ENCODE measurements around the gene FAM131A.

FAM131A gene

DNA sequence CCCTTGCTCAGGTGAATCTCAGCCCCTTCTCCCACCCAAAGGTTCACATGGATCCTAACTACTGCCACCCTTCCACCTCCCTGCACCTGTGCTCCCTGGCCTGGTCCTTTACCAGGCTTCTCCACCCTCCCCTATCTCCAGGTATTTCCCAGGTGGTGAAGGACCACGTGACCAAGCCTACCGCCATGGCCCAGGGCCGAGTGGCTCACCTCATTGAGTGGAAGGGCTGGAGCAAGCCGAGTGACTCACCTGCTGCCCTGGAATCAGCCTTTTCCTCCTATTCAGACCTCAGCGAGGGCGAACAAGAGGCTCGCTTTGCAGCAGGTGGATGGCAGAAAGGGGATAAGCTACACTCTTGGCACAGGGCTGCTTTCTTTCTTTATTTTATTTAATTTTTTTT is 4.5 kb downstream of the FAM131A start:
- no peak for TF ChIP-seq CTCF (IDR thresholded peaks at IDR 0.05; ENCODE audit: low read depth, low read length)
- H3K4me3 ChIP-seq (ENCODE audit: low read depth, low read length), result no peak overlapping the region

- TF ChIP-seq CTCF (IDR thresholded peaks at IDR 0.05; ENCODE audit: low read depth, low read length), result no peak
- no peak overlapping the region for H3K4me3 ChIP-seq (ENCODE audit: low read depth, low read length)
Measured at GRCh38 chr3:184343200-184343876, 5.9 kb downstream of the FAM131A start.

DNA sequence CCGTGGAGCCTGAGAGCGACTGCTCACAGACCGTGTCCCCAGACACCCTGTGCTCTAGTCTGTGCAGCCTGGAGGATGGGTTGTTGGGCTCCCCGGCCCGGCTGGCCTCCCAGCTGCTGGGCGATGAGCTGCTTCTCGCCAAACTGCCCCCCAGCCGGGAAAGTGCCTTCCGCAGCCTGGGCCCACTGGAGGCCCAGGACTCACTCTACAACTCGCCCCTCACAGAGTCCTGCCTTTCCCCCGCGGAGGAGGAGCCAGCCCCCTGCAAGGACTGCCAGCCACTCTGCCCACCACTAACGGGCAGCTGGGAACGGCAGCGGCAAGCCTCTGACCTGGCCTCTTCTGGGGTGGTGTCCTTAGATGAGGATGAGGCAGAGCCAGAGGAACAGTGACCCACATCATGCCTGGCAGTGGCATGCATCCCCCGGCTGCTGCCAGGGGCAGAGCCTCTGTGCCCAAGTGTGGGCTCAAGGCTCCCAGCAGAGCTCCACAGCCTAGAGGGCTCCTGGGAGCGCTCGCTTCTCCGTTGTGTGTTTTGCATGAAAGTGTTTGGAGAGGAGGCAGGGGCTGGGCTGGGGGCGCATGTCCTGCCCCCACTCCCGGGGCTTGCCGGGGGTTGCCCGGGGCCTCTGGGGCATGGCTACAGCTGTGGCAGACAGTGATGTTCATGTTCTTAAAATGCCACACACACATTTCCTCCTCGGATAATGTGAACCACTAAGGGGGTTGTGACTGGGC is 7.3 kb downstream of the FAM131A start:
- no peak overlapping the region for H3K4me3 ChIP-seq (ENCODE audit: low read depth, low read length)
- TF ChIP-seq CTCF (IDR thresholded peaks at IDR 0.05; ENCODE audit: low read depth, low read length), result no peak

GRCh38 chr3:184345317-184346144 is 8.1 kb downstream of the FAM131A start:
- TF ChIP-seq CTCF (IDR thresholded peaks at IDR 0.05; ENCODE audit: low read depth, low read length), result peak; percentile 25
- H3K4me3 ChIP-seq (ENCODE audit: low read depth, low read length), result no peak overlapping the region

- TF ChIP-seq CTCF (IDR thresholded peaks at IDR 0.05; ENCODE audit: low read depth, low read length), result no peak
- no peak overlapping the region for H3K4me3 ChIP-seq (ENCODE audit: low read depth, low read length)
Measured at GRCh38 chr3:184346480-184347190, 9.2 kb downstream of the FAM131A start.

- TF ChIP-seq CTCF (IDR thresholded peaks at IDR 0.05; ENCODE audit: low read depth, low read length), result no peak
- no peak overlapping the region for H3K4me3 ChIP-seq (ENCODE audit: low read depth, low read length)
Measured at GRCh38 chr3:184347321-184348056, 10.1 kb downstream of the FAM131A start.
